H9 (cell line): ENCODE measurements around the gene SF3A1. TPM values are rescaled to one million over a fixed set of nuclear protein-coding genes. Genes with fewer than 3 reads are reported as not detected.

Experiments
- DNase-seq: peaks from one replicate; pipeline ENCODE4 v3.0.0-alpha.2; 2017
- H2AFZ ChIP-seq: one replicate; pipeline ENCODE4 v1.6.1; 2013; ENCODE audit warnings: mild to moderate bottlenecking, low read length, control low read depth, moderate library complexity
- H2AK5ac ChIP-seq: 2 replicates; pipeline ENCODE4 v1.6.1; 2013; ENCODE audit warnings: low read length, control low read depth, mixed read lengths; ENCODE audit not compliant: insufficient read length
- H2BK120ac ChIP-seq: one replicate; pipeline ENCODE4 v1.6.1; 2013; ENCODE audit warnings: low read depth, mild to moderate bottlenecking, low read length, control low read depth, inconsistent platforms; ENCODE audit not compliant: poor library complexity, severe bottlenecking
- H2BK12ac ChIP-seq: 2 replicates; pipeline ENCODE4 v1.6.1; 2013; ENCODE audit warnings: low read length, control low read depth, mixed read lengths, low read depth; ENCODE audit not compliant: insufficient read length
- H2BK15ac ChIP-seq: 2 replicates; pipeline ENCODE4 v1.6.1; 2013; ENCODE audit warnings: low read depth, low read length, control low read depth
- H2BK20ac ChIP-seq: one replicate; pipeline ENCODE4 v1.6.1; 2013; ENCODE audit warnings: low read depth, mild to moderate bottlenecking, low read length, control low read depth, inconsistent platforms; ENCODE audit not compliant: poor library complexity, severe bottlenecking
- H2BK5ac ChIP-seq: 2 replicates; pipeline ENCODE4 v1.6.1; 2013; ENCODE audit warnings: low read length, control low read depth, mixed read lengths; ENCODE audit not compliant: insufficient read length
- H3K14ac ChIP-seq: 2 replicates; pipeline ENCODE4 v1.6.1; 2013; ENCODE audit warnings: low read length, control low read depth; ENCODE audit not compliant: insufficient read depth
- H3K18ac ChIP-seq: 2 replicates; pipeline ENCODE4 v1.6.1; 2013; ENCODE audit warnings: low read depth, mild to moderate bottlenecking, mixed read lengths, low read length, control low read depth; ENCODE audit not compliant: insufficient read length
- H3K23ac ChIP-seq: 2 replicates; pipeline ENCODE4 v1.6.1; 2013; ENCODE audit warnings: low read length, control low read depth, mixed read lengths, low read depth; ENCODE audit not compliant: insufficient read length
- H3K23me2 ChIP-seq: 2 replicates; pipeline ENCODE4 v1.6.1; 2013; ENCODE audit warnings: low read depth, mild to moderate bottlenecking, mixed read lengths, low read length, control low read depth; ENCODE audit not compliant: insufficient read length, poor library complexity, severe bottlenecking
- H3K27ac ChIP-seq: 2 replicates; pipeline ENCODE4 v1.5.1; 2013; ENCODE audit warnings: low read length, control low read depth, mixed read lengths, low read depth; ENCODE audit not compliant: insufficient read length
- H3K27me3 ChIP-seq: 2 replicates; pipeline ENCODE4 v1.6.1; 2013; ENCODE audit warnings: low read length, control low read depth, inconsistent platforms; ENCODE audit not compliant: insufficient read depth
- H3K4ac ChIP-seq: 2 replicates; pipeline ENCODE4 v1.6.1; 2013; ENCODE audit warnings: low read depth, mild to moderate bottlenecking, control low read depth, inconsistent platforms, low read length, moderate library complexity
- H3K4me1 ChIP-seq: 2 replicates; pipeline ENCODE4 v1.6.1; 2013; ENCODE audit warnings: low read length, control low read depth, inconsistent platforms; ENCODE audit not compliant: insufficient read depth
- H3K4me2 ChIP-seq: 2 replicates; pipeline ENCODE4 v1.6.1; 2013; ENCODE audit warnings: low read length, control low read depth, mixed read lengths; ENCODE audit not compliant: insufficient read length, insufficient read depth
- H3K56ac ChIP-seq: 2 replicates; pipeline ENCODE4 v1.6.1; 2013; ENCODE audit warnings: low read depth, mild to moderate bottlenecking, mixed read lengths, low read length, control low read depth; ENCODE audit not compliant: insufficient read length
- H3K79me1 ChIP-seq: 2 replicates; pipeline ENCODE4 v1.6.1; 2013; ENCODE audit warnings: low read depth, mild to moderate bottlenecking, moderate library complexity, low read length, control low read depth, inconsistent platforms; ENCODE audit not compliant: insufficient read depth, poor library complexity, severe bottlenecking
- H3K79me2 ChIP-seq: 2 replicates; pipeline ENCODE4 v1.6.1; 2013; ENCODE audit warnings: low read length, control low read depth, inconsistent platforms; ENCODE audit not compliant: insufficient read depth
- H3K9ac ChIP-seq: 2 replicates; pipeline ENCODE4 v1.6.1; 2013; ENCODE audit warnings: low read length, control low read depth, mixed read lengths; ENCODE audit not compliant: insufficient read length; ENCODE audit errors: extremely low read depth
- H3K9me3 ChIP-seq: one replicate; pipeline ENCODE4 v1.6.1; 2013; ENCODE audit warnings: low read depth, low read length, inconsistent platforms; ENCODE audit not compliant: control insufficient read depth
- H3T11ph ChIP-seq: one replicate; pipeline ENCODE4 v1.6.1; 2013; ENCODE audit warnings: mild to moderate bottlenecking, low read length, control low read depth, inconsistent platforms
- H4K20me1 ChIP-seq: one replicate; pipeline ENCODE4 v1.6.1; 2013; ENCODE audit not compliant: control insufficient read depth, insufficient read length, insufficient read depth
- H4K5ac ChIP-seq: 2 replicates; pipeline ENCODE4 v1.6.1; 2013; ENCODE audit warnings: low read depth, mild to moderate bottlenecking, mixed read lengths, low read length, control low read depth; ENCODE audit not compliant: insufficient read length
- H4K8ac ChIP-seq: replicated peaks from 2 replicates; pipeline ENCODE4 v1.6.1; 2013; ENCODE audit warnings: low read length, control low read depth, mixed read lengths, low read depth; ENCODE audit not compliant: insufficient read length
- H4K91ac ChIP-seq: 2 replicates; pipeline ENCODE4 v1.6.1; 2013; ENCODE audit warnings: low read depth, mild to moderate bottlenecking, moderate library complexity, mixed read lengths, low read length, control low read depth; ENCODE audit not compliant: insufficient read length
- H3K27ac Mint-ChIP-seq, 3 experiments: 2 replicates in 2 of 3; 3 replicates in 1 of 3; pipeline ENCODE4 v1.8.0; 2020 to 2021; ENCODE audit warnings: mixed read lengths in 3 of 3, mild to moderate bottlenecking in 1 of 3, moderate library complexity in 1 of 3
- H3K27me3 Mint-ChIP-seq: 2 replicates; pipeline ENCODE4 v1.8.0; 2021; ENCODE audit warnings: low read depth, mild to moderate bottlenecking, moderate library complexity, mixed read lengths
- H3K36me3 Mint-ChIP-seq, 3 experiments: 2 replicates in 2 of 3; 3 replicates in 1 of 3; pipeline ENCODE4 v1.8.0; 2020 to 2021; ENCODE audit warnings: low read depth in 3 of 3, mixed read lengths in 3 of 3; ENCODE audit not compliant: insufficient read depth in 1 of 3
- H3K4me1 Mint-ChIP-seq, 2 experiments: 2 replicates each; pipeline ENCODE4 v1.8.0; 2020; ENCODE audit warnings: mixed read lengths in 2 of 2
- H3K4me3 Mint-ChIP-seq, 2 experiments: 2 replicates in 1 of 2; 3 replicates in 1 of 2; pipeline ENCODE4 v1.8.0; 2020 to 2021; ENCODE audit warnings: mild to moderate bottlenecking in 2 of 2, mixed read lengths in 2 of 2, moderate library complexity in 1 of 2
- H3K9me3 Mint-ChIP-seq, 2 experiments: 2 replicates in 1 of 2; 3 replicates in 1 of 2; pipeline ENCODE4 v1.8.0; 2020; ENCODE audit warnings: mild to moderate bottlenecking in 2 of 2, mixed read lengths in 2 of 2, moderate library complexity in 1 of 2
- WGBS: extraction: QIAGEN DNeasy Blood & Tissue Kit; methylation state at CpG from one replicate; pipeline ENCODE4 v1.1.7; 2013; ENCODE audit warnings: missing lambda C conversion rate, low lambda C conversion rate, mixed read lengths; ENCODE audit not compliant: insufficient read length; ENCODE audit errors: extremely low coverage; 5-methylcytosine and 5-hydroxymethylcytosine counted together
- total RNA-seq: library from RNA; stranded (reverse); gene quantifications from 2 replicates; pipeline ENCODE4 v1.2.1, GENCODE V29; 2021
- TF ChIP-seq, protein P1 (sequence below): fragments of 200-600 bp; sonication (generic); conservative IDR thresholded peaks from 3 replicates; pipeline ENCODE4 v1.8.0; 2021; ENCODE audit warnings: antibody characterized with exemption, mild to moderate bottlenecking

Gene SF3A1
- total RNA-seq, 1 experiment from 2014 or later, result 225 TPM

DNA sequence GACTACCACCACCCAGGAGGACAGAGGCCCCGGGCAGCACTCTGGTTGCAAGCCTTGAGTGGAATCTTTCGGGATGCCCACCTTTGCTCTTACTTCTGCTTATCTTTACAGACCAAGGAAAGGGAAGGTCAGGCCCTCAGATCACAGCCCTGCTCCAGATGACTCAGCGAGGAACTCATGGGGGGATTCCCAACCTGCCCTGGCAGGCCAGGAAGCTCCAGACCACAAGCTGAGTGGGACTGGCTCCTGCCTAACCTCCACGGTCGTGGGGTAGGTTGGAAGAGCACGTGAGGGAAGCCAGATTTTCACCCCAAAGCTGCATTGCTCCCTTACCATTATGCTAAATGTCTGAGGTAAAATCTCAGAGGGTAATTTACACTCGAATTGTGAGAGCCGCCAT, 41.8 kb downstream of the SF3A1 start:
- Histone ChIP-seq H2AK5ac (no peak overlapping the region), H3K27ac (no peak overlapping the region), H3K23ac (no peak overlapping the region), H3T11ph (no peak overlapping the region), H2BK12ac (no peak overlapping the region), H3K56ac (no peak overlapping the region), H3K79me1 (no peaks in the 10 kb centered on the region), H3K27me3 (no peaks in the 10 kb centered on the region), H3K9ac (no peak overlapping the region), H2BK15ac (no peak overlapping the region), H4K91ac (no peak overlapping the region), H2BK20ac (no peak overlapping the region), H3K23me2 (peaks cover 2% of the 10 kb centered on the region), H2BK5ac (no peak overlapping the region), H3K4me2 (no peak overlapping the region), H3K79me2 (no peaks in the 10 kb centered on the region), H3K4me1 (no peaks in the 10 kb centered on the region; the same call in 1 of the 2 replicates), H2BK120ac (no peak overlapping the region), H3K14ac (no peak overlapping the region), H3K4ac (no peak overlapping the region), H4K8ac (no peak overlapping the region), H3K18ac (no peak overlapping the region), H2AFZ (no peak overlapping the region), H4K5ac (no peak overlapping the region), H4K20me1 (no peaks in the 10 kb centered on the region), H3K9me3 (no peaks in the 10 kb centered on the region)
- no peaks in the 10 kb centered on the region; a peak in 1 of 5 replicates for H3K9me3 Mint-ChIP-seq
- no peak for DNase-seq
- H3K27ac Mint-ChIP-seq, result no peak overlapping the region; a peak in 1 of 7 replicates
- TF ChIP-seq, protein P1, sequence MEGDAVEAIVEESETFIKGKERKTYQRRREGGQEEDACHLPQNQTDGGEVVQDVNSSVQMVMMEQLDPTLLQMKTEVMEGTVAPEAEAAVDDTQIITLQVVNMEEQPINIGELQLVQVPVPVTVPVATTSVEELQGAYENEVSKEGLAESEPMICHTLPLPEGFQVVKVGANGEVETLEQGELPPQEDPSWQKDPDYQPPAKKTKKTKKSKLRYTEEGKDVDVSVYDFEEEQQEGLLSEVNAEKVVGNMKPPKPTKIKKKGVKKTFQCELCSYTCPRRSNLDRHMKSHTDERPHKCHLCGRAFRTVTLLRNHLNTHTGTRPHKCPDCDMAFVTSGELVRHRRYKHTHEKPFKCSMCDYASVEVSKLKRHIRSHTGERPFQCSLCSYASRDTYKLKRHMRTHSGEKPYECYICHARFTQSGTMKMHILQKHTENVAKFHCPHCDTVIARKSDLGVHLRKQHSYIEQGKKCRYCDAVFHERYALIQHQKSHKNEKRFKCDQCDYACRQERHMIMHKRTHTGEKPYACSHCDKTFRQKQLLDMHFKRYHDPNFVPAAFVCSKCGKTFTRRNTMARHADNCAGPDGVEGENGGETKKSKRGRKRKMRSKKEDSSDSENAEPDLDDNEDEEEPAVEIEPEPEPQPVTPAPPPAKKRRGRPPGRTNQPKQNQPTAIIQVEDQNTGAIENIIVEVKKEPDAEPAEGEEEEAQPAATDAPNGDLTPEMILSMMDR, result no peak
- H3K4me1 Mint-ChIP-seq, result peaks cover 11 to 15% of the 10 kb centered on the region in 2 experiments
- no peaks in the 10 kb centered on the region for H3K27me3 Mint-ChIP-seq
- H3K36me3 Mint-ChIP-seq, result no peaks in the 10 kb centered on the region
- no CpG with 5 or more reads among the region's 8 CpGs for WGBS
- H3K4me3 Mint-ChIP-seq, result no peak overlapping the region
